ENCODE measurements around the gene ITGA2.
A peak's percentile ranks its signal among the peaks of the same experiment; 100 is the strongest.

The ITGA2 gene

GRCh38 chr5:53066088-53066487, 76.9 kb downstream of the ITGA2 start:
- DNase-seq = no peak

GRCh38 chr5:53067641-53068040, 78.5 kb downstream of the ITGA2 start:
- no peak for DNase-seq

GRCh38 chr5:53068291-53068836, 79.2 kb downstream of the ITGA2 start:
- DNase-seq = no peak

DNA sequence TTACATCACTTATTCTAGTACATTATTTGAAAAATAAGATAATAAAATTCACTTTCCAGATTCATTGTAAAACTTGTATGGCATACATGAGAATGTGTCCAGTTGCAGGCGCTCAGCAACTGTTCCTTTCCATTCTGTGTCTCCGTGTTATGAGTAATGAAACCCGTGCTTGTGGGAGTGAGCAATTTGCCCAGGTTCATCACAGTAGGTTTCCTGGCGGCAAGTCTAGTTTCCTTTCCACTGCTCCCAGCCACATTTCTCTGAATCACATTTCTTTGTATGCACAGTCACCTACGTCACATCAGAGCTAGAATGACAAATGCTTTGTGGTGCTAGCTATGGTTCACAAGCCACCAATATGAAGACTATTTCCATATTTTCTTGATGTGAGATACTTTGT, 80.5 kb downstream of the ITGA2 start:
- DNase-seq = no peak

- no peak for DNase-seq
Observed at GRCh38 chr5:53071298-53071697, 82.1 kb downstream of the ITGA2 start.

- DNase-seq = no peak
Observed at GRCh38 chr5:53071738-53072137, 82.6 kb downstream of the ITGA2 start.

- DNase-seq = no peak
Observed at GRCh38 chr5:53073348-53073747, 84.2 kb downstream of the ITGA2 start.

DNA sequence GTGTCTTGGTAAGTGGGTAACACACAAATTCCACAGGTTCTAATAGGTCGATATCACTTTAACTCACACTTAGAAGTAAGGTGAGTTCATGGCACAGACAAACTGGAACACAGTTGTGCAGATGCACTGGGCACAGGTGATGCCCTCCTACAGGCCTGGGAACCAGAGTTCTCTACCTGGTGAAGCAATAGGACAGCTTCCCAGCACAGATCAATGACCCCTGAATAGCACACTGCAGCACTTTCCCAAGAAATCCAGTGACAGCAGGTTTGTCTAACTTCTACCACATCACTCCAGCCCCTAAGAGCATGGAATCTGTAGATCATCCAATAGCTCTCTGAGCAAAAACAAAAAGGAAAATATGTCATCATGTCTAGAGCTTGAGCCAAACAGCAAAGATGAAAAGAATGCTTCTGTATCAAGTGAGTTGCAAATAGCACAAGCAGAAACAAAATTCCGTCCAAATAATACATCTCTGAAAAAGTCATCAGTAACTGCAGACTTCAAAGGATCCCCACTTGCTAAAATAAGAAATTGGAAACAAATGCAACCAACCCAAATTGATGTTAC, 86.9 kb downstream of the ITGA2 start:
- no peak for DNase-seq

DNA sequence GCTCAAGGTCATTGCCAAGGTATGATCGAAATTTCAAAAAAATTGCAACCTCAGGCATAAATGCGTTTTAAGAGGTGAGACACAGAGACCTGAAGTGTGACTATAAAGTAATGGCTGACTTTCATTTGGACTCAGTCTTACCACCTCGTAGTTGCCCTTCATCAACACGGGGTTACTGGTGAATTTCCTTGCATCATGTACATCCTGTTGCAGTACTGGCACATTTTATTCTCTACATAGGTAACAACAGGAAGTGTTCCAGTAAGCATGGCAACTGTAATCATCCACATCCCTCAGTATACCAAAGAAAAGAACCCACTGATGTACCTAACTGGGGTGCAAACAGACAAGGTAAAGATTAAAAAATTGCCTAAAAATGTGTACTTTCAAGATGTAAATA, 91.1 kb downstream of the ITGA2 start:
- DNase-seq = no peak

GRCh38 chr5:53083927-53084326, 94.8 kb downstream of the ITGA2 start:
- DNase-seq = no peak

DNA sequence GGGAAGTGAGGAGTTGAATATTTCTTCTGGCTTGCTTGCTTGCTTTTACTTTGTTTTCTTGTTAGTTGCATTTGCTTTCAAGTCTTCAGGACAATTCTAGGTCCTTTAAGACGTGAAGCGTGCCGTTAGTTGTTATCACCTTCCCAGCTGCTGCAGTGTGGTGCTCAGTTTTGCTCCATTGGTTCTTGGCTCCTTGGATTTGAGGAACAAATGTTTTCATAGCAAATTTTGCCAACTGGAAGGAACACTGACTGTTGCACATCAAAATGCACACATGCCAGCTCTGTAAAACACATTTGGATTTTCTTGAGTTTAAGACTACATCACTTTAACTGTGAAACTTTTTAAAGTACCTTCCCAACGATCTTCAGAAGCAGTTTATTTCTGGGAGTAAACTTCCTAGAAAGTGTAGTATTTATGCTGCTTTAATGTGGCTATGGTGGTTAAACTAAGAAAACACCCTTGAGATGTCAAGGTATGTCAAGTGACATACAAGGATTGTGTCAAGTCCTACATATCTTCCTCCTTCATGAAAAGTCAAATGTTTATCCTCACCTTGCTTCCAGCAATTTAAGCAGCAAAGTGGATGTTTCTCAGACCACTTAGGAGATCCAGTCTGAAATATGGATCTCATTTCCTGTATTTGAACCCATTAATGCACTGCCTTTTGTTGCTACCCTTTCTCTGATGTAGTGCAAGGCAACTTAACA, 95.5 kb downstream of the ITGA2 start:
- DNase-seq = no peak

GRCh38 chr5:53087171-53087570, 98.0 kb downstream of the ITGA2 start:
- no peak for DNase-seq

DNA sequence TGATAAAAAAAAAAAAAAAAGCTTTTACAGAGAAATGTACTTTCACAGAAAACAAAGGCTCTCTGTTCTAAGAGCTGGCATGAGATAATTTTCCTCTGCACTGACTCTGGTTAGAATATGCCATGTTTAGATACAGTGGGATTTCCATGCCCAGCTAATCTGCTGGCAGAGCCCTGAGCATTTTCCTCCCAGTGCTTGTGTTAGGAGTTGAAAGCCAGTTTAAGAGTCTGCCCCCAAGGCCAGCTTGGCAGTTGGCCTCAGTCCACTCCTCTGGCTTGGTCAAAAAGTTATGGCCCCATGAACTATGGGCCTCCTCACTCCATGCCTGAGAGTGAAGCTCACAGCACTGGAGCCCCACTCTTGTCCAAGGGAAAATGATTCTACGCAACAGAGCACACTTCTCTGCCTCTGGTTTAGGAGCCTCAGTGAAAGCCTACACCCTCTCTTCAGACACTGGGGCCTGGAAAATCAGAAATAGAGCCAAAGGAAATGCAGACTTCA, 98.5 kb downstream of the ITGA2 start:
- DNase-seq = no peak

- DNase-seq = no peak
Observed at GRCh38 chr5:53089481-53089991, 100.4 kb downstream of the ITGA2 start.

GRCh38 chr5:53090229-53090628, 101.1 kb downstream of the ITGA2 start:
- DNase-seq = peak in 1 of 2 experiments; percentile 4

DNA sequence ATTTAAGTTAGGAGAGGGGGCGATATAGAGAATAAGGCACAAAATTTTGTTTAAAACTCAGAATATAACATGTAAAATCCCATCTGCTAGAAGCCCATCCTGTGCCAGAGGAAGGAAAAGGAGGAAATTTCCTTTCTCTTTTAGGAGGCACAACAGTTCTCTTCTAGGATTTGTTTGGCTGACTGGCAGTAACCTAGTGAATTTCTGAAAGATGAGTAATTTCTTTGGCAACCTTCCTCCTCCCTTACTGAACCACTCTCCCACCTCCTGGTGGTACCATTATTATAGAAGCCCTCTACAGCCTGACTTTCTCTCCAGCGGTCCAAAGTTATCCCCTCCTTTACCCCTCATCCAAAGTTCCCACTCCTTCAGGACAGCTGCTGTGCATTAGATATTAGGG, 102.1 kb downstream of the ITGA2 start:
- no peak for DNase-seq

DNA sequence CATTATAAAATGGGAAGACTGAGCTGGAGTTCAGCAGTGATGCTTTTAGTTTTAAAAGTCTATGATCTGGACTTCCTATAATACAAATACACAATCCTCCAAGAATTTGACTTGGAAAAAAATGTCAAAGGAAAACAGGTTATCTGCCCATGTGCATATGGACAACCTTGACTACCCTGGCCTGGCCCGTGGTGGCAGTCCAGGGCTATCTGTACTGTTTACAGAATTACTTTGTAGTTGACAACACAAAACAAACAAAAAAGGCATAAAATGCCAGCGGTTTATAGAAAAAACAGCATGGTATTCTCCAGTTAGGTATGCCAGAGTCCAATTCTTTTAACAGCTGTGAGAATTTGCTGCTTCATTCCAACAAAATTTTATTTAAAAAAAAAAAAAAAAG, 103.1 kb downstream of the ITGA2 start:
- no peak for DNase-seq

GRCh38 chr5:53095217-53095616, 106.1 kb downstream of the ITGA2 start:
- DNase-seq = no peak

DNA sequence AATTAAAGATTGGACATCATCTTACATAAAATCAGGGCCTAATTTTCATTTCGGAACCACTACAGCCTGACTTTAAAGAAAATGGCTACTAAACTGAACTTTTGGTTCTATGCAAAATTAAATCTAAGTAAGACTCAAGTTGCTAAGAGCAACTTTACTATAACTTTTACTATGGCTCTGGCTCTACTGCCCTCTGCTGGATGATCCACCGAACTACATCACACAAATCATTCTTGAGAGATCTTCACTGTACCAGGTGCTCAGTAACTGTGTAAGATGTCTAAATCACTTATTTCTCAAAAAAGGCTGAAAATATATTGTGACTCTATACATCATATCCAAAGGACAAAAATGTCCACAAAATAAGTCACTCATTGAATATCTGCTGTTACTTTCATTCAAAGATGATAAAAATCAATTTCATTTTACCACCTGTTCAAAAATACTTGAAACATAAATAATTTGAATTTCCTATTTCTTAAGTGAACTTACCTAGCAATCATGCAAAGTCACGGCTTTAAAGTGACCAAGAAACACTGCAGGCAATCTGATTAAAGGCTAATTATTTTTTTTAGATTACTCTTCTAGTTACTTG, 106.9 kb downstream of the ITGA2 start:
- DNase-seq = peak in 1 of 2 experiments; percentile 29

GRCh38 chr5:53099546-53099945, 110.4 kb downstream of the ITGA2 start:
- no peak for DNase-seq

- no peak for DNase-seq
Observed at GRCh38 chr5:53100606-53101005, 111.5 kb downstream of the ITGA2 start.

- DNase-seq = no peak
Observed at GRCh38 chr5:53105611-53106300, 116.6 kb downstream of the ITGA2 start.

GRCh38 chr5:53109056-53109442, 119.9 kb downstream of the ITGA2 start:
- peak; percentile 40 to 43 for DNase-seq

Data from NCI-H526 (cell line).